CD4-positive, CD25-positive, alpha-beta regulatory T cell (primary cell): ENCODE data around the gene OR6M1. TPM values are rescaled to one million over a fixed set of nuclear protein-coding genes. Genes with fewer than 3 reads are reported as not detected.
A peak's percentile ranks its signal among the peaks of the same experiment; 100 is the strongest.

Experiments used
- ATAC-seq, 2 donors: fragments of 150-1000 bp; cut with Tn5 transposase; one replicate each; pipeline ENCODE4 v1.10.0; 2021; ENCODE audit warnings: low read depth in 2 of 2, moderate number of reproducible peaks in 2 of 2, moderate library complexity in 1 of 2
- DNase-seq, 3 donors: peaks; one replicate each; pipeline versions ENCODE4 v3.0.0 to v3.0.0-alpha.2; 2012 to 2022; ENCODE audit warnings: mixed read lengths in 1 of 3
- H3K27ac ChIP-seq: one replicate; pipeline ENCODE4 v1.7.0; 2013; ENCODE audit warnings: mild to moderate bottlenecking, low read length; ENCODE audit not compliant: insufficient read depth, poor library complexity, severe bottlenecking
- H3K27me3 ChIP-seq: one replicate; pipeline ENCODE4 v1.7.0; 2013; ENCODE audit warnings: low read length; ENCODE audit not compliant: control insufficient read depth, insufficient read depth
- H3K36me3 ChIP-seq: one replicate; pipeline ENCODE4 v1.7.0; 2013; ENCODE audit warnings: mild to moderate bottlenecking, low read length, moderate library complexity; ENCODE audit not compliant: control insufficient read depth, insufficient read depth
- H3K4me1 ChIP-seq: 2 replicates; pipeline ENCODE4 v1.7.0; 2013; ENCODE audit warnings: mild to moderate bottlenecking, low read length; ENCODE audit not compliant: insufficient read depth, control insufficient read depth, poor library complexity, severe bottlenecking
- H3K4me3 ChIP-seq: one replicate; pipeline ENCODE4 v1.7.0; 2013; ENCODE audit warnings: low read depth, mild to moderate bottlenecking, low read length, moderate library complexity
- H3K9me3 ChIP-seq, 2 experiments: 1 replicate in 1 of 2; 2 replicates in 1 of 2; pipeline ENCODE4 v1.7.0; 2013; ENCODE audit warnings: low read length in 2 of 2, mild to moderate bottlenecking in 1 of 2, moderate library complexity in 1 of 2; ENCODE audit not compliant: control insufficient read depth in 2 of 2
- H3K27ac Mint-ChIP-seq, 3 donors: one replicate each; pipeline ENCODE4 v1.8.0; 2020 to 2022; ENCODE audit warnings: mild to moderate bottlenecking in 3 of 3, mixed read lengths in 3 of 3, moderate library complexity in 2 of 3
- H3K27me3 Mint-ChIP-seq: one replicate; pipeline ENCODE4 v1.8.0; 2022; ENCODE audit warnings: mild to moderate bottlenecking, mixed read lengths
- H3K36me3 Mint-ChIP-seq: one replicate; pipeline ENCODE4 v1.8.0; 2020; ENCODE audit warnings: mixed read lengths
- H3K4me1 Mint-ChIP-seq, 4 donors: one replicate each; pipeline ENCODE4 v1.8.0; 2020 to 2022; ENCODE audit warnings: mixed read lengths in 4 of 4, mild to moderate bottlenecking in 1 of 4
- H3K4me3 Mint-ChIP-seq, 4 donors: one replicate each; pipeline ENCODE4 v1.8.0; 2020 to 2022; ENCODE audit warnings: mild to moderate bottlenecking in 4 of 4, mixed read lengths in 4 of 4, moderate library complexity in 3 of 4
- H3K9me3 Mint-ChIP-seq, 7 donors: one replicate each; pipeline ENCODE4 v1.8.0; 2020 to 2022; ENCODE audit warnings: mixed read lengths in 7 of 7, mild to moderate bottlenecking in 3 of 7, moderate library complexity in 2 of 7
- polyA plus RNA-seq, 4 donors: library from polyadenylated mRNA; unstranded; fragments of 300-500 nt; fragmentation: Illumina TruSeq; gene quantifications; one replicate each; pipeline ENCODE4 v1.2.3, GENCODE V29; 2021
- total RNA-seq: library from RNA; stranded (reverse); gene quantifications from one replicate; pipeline ENCODE4 v1.2.3, GENCODE V29; 2022

OR6M1 gene
- total and polyA plus RNA-seq, 5 donors from 2014 or later = not detected

DNA sequence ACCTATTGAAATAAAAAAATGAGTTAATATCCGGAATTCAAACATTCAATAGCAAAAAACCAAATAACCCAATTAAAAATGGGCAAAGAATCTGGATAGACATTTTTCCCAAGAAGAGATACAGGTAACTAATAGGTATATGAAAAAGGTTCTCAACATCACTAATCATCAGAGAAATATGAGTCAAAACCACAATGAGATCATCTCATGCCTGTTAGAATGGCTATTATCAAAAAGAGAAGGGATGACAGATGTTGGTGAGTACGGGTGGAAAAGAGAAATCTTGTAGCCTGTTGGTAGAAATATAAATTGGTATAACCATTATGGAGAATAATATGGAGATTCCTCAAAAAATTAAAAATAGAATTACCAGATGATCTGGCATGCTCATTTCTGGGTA is 26.9 kb upstream of the OR6M1 start:
- ATAC-seq (no peak), DNase-seq (no peak)
- Mint-ChIP-seq H3K4me3 (no peak overlapping the region), H3K36me3 (no peaks in the 10 kb centered on the region), H3K27ac (no peak overlapping the region), H3K4me1 (no peaks in the 10 kb centered on the region), H3K27me3 (no peaks in the 10 kb centered on the region), H3K9me3 (peaks cover 0 to 3% (median 0%) of the 10 kb centered on the region in 7 donors)
- Histone ChIP-seq H3K36me3 (no peaks in the 10 kb centered on the region), H3K9me3 (no peaks in the 10 kb centered on the region), H3K27me3 (no peaks in the 10 kb centered on the region), H3K27ac (no peak overlapping the region), H3K4me1 (no peaks in the 10 kb centered on the region), H3K4me3 (no peak overlapping the region)

DNA sequence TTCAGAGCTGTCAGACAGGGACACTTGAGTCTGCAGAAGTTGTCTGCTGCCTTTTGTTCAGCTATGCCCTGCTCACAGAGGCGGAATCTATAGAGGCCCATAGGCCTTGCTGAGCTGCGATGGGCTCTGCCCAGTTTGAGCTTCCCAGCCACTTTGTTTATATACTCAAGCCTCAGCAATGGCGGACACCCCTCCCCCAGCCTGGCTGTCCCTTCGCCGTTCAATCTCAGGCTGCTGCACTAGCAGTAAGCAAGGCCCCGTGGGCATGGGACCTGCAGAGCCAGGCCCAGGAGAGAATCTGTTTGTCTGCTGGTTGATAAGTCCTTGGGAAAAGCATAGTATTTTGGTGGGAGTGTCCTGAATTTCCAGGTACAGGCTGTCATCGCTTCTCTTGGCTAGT is 23.6 kb upstream of the OR6M1 start:
- peaks cover 0 to 10% (median 0%) of the 10 kb centered on the region in 7 donors for H3K9me3 Mint-ChIP-seq
- no peaks in the 10 kb centered on the region for H3K27me3 Mint-ChIP-seq
- Histone ChIP-seq H3K4me3 (no peak overlapping the region), H3K9me3 (no peaks in the 10 kb centered on the region), H3K4me1 (no peaks in the 10 kb centered on the region), H3K27ac (no peak overlapping the region), H3K27me3 (no peaks in the 10 kb centered on the region), H3K36me3 (no peaks in the 10 kb centered on the region)
- no peak overlapping the region for H3K27ac Mint-ChIP-seq
- H3K4me3 Mint-ChIP-seq = no peak overlapping the region
- no peaks in the 10 kb centered on the region for H3K36me3 Mint-ChIP-seq
- DNase-seq (no peak), ATAC-seq (no peak)
- H3K4me1 Mint-ChIP-seq = no peaks in the 10 kb centered on the region

DNA sequence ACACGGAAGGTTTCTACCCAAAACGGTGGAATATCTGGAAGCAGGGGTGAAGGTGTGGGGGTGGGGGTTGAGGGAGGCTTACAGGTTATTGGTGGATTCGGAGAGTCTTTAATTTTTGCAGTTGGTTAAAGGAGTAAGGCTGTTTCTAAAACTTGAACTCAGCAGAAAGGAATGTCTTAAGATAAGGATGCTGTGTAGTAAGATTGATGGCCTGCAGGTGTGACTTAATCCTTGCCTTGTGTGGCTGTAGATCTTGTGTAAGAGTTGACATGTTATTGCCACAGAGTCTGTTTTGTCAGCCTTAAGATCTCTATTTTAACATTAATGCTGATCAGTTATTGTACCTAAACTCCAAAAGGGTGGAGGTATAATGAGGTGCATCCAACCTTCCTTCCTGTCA is 16.4 kb upstream of the OR6M1 start:
- peaks cover 0 to 10% (median 0%) of the 10 kb centered on the region in 7 donors for H3K9me3 Mint-ChIP-seq
- H3K4me1 Mint-ChIP-seq = peaks cover 0 to 7% (median 0%) of the 10 kb centered on the region in 4 donors
- no peak overlapping the region for H3K27ac Mint-ChIP-seq
- no peak for DNase-seq
- H3K36me3 Mint-ChIP-seq = no peaks in the 10 kb centered on the region
- Histone ChIP-seq H3K4me3 (no peak overlapping the region), H3K4me1 (no peaks in the 10 kb centered on the region), H3K9me3 (no peaks in the 10 kb centered on the region), H3K27me3 (no peaks in the 10 kb centered on the region), H3K27ac (no peak overlapping the region), H3K36me3 (no peaks in the 10 kb centered on the region)
- H3K4me3 Mint-ChIP-seq = peak overlapping the region in 1 of 4 donors; percentile 28
- ATAC-seq = no peak
- no peaks in the 10 kb centered on the region for H3K27me3 Mint-ChIP-seq

DNA sequence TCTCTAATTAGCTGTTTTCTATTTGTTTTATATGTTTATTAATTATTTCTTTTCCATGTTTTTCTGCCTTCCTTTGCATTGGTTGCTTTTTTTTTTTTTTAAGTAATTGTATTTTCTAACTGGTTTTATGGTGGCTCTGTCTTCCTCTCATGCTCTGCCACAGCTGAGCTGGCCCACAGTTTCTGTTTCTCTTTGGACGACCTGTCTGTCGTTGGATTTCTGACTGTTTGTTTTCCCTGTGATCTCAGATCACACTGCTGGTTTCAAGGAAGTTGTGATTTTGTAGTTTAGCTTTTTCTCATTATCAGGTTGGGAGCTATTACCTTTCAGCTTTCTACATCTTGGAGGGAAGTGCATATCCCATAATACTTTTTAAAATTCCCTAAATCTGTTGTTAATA is 15.9 kb upstream of the OR6M1 start:
- Histone ChIP-seq H3K36me3 (no peaks in the 10 kb centered on the region), H3K4me3 (no peak overlapping the region), H3K4me1 (no peaks in the 10 kb centered on the region), H3K27ac (no peak overlapping the region), H3K9me3 (no peaks in the 10 kb centered on the region), H3K27me3 (no peaks in the 10 kb centered on the region)
- peaks cover 0 to 8% (median 0%) of the 10 kb centered on the region in 7 donors for H3K9me3 Mint-ChIP-seq
- no peaks in the 10 kb centered on the region for H3K36me3 Mint-ChIP-seq
- H3K27ac Mint-ChIP-seq = peak overlapping the region in 1 of 3 donors; percentile 49
- H3K4me3 Mint-ChIP-seq = peak overlapping the region in 2 of 4 donors; percentile 24 to 28
- H3K4me1 Mint-ChIP-seq = peaks cover 0 to 7% (median 0%) of the 10 kb centered on the region in 4 donors
- DNase-seq (no peak), ATAC-seq (no peak)
- H3K27me3 Mint-ChIP-seq = no peaks in the 10 kb centered on the region

DNA sequence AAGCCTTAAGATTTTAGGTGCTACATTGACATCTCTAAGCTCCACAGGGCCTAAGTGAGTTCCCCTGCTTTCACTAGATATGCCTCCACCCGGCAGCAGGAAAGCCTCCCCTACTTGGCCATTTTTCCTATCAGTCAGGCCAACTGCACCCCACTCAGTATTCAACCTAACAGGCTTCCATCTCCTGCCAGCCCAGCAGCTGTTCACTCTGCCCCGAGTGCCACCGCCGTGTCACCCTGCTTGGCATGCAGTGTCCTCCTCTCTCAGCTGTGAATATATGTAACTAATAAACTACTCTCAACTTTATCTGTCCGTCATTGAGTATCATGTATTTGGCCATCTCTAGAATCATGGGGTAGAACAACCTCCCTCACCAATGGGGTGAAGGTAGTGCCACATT is 9.0 kb upstream of the OR6M1 start:
- Histone ChIP-seq H3K4me3 (no peak overlapping the region), H3K36me3 (no peaks in the 10 kb centered on the region), H3K4me1 (no peaks in the 10 kb centered on the region), H3K27ac (no peak overlapping the region), H3K27me3 (no peaks in the 10 kb centered on the region), H3K9me3 (no peaks in the 10 kb centered on the region)
- Mint-ChIP-seq H3K4me3 (no peak overlapping the region), H3K36me3 (no peaks in the 10 kb centered on the region), H3K27me3 (no peaks in the 10 kb centered on the region), H3K4me1 (no peaks in the 10 kb centered on the region), H3K27ac (peak overlapping the region in 1 of 3 donors; percentile 21), H3K9me3 (peaks cover 0 to 3% (median 0%) of the 10 kb centered on the region in 7 donors)
- no peak for ATAC-seq
- DNase-seq = no peak

DNA sequence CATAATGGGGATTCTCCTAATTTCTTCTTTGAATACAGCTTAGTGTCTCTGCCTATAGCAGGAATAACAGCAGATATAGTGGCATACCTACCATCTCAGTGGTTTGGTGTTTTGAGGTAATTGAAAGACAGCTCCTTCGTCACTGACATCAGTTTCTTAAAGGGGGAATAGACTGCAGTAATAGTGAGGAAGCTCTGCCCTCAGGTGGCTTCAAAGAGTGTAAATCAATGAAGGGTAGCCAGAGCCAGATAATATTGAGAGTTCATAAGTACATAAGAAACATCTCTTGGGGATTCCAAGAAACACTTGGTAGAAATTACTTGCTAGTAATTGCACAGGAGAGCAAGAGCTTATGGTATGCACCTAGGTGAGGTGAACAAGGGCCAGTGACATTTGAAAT is 4.4 kb downstream of the OR6M1 start:
- no peaks in the 10 kb centered on the region for H3K4me1 ChIP-seq
- no peak overlapping the region for H3K4me3 Mint-ChIP-seq
- H3K36me3 ChIP-seq = no peaks in the 10 kb centered on the region
- H3K9me3 Mint-ChIP-seq = no peaks in the 10 kb centered on the region
- H3K36me3 Mint-ChIP-seq = no peaks in the 10 kb centered on the region
- H3K4me1 Mint-ChIP-seq = no peaks in the 10 kb centered on the region
- no peak overlapping the region for H3K27ac ChIP-seq
- no peaks in the 10 kb centered on the region for H3K27me3 Mint-ChIP-seq
- H3K9me3 ChIP-seq = no peaks in the 10 kb centered on the region
- H3K27ac Mint-ChIP-seq = no peak overlapping the region
- DNase-seq (peak in 1 of 3 donors; percentile 0), ATAC-seq (no peak)
- H3K27me3 ChIP-seq = no peaks in the 10 kb centered on the region
- H3K4me3 ChIP-seq = no peak overlapping the region

DNA sequence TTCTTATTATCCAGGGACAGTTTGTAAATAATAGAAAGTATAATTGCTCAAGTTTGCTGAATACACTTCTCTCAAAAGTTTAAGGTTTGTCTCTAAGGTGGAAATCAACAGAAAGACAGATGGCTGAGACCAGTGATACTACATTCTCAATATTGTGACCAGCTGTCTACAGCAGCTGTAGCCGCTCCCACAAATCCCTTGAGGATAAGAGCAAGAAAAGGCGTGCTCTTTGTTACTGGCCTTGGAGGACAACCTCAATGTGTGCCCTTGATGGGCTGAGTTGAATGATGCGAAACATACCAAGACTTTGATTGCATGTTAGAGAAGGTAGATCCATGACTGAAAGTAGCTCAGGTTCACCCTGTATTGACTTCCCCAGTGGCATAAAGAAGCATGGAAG is 6.1 kb downstream of the OR6M1 start:
- Mint-ChIP-seq H3K4me1 (no peaks in the 10 kb centered on the region), H3K27ac (no peak overlapping the region), H3K36me3 (no peaks in the 10 kb centered on the region), H3K27me3 (no peaks in the 10 kb centered on the region), H3K9me3 (no peaks in the 10 kb centered on the region), H3K4me3 (no peak overlapping the region)
- H3K27ac ChIP-seq = no peak overlapping the region
- no peak overlapping the region for H3K4me3 ChIP-seq
- no peaks in the 10 kb centered on the region for H3K4me1 ChIP-seq
- no peak for ATAC-seq
- no peak for DNase-seq
- H3K27me3 ChIP-seq = no peaks in the 10 kb centered on the region
- H3K9me3 ChIP-seq = no peaks in the 10 kb centered on the region
- no peaks in the 10 kb centered on the region for H3K36me3 ChIP-seq

DNA sequence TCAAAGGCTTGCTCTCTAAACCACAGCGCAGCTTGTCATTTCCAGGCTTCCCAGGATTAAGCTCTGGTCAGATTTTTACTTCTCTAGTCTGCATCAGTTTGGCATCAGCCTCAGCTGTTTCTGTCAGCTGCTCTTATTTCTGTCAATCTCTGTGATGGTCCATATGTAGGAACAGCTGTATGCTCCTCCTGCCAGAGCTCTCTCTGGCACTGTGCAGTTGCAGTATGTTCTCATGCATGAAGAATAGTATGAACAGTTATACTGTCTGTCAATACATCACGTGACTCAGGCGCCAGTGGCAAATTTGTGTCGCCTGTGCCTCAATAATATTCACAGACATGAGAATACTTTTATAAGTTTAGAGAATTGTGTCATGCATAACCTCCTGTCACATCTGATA is 6.7 kb downstream of the OR6M1 start:
- DNase-seq = no peak
- ATAC-seq = no peak
- no peaks in the 10 kb centered on the region for H3K27me3 ChIP-seq
- no peak overlapping the region for H3K4me3 ChIP-seq
- no peaks in the 10 kb centered on the region for H3K36me3 ChIP-seq
- no peak overlapping the region for H3K27ac ChIP-seq
- Mint-ChIP-seq H3K4me3 (no peak overlapping the region), H3K9me3 (no peaks in the 10 kb centered on the region), H3K27me3 (no peaks in the 10 kb centered on the region), H3K36me3 (no peaks in the 10 kb centered on the region), H3K27ac (no peak overlapping the region), H3K4me1 (no peaks in the 10 kb centered on the region)
- no peaks in the 10 kb centered on the region for H3K9me3 ChIP-seq
- H3K4me1 ChIP-seq = no peaks in the 10 kb centered on the region
